Adrenal gland (tissue), 12 donors: ENCODE measurements around the gene ACOX3. TPM values are rescaled to one million over a fixed set of nuclear protein-coding genes. Genes with fewer than 3 reads are reported as not detected.

Experiments used
- DNase-seq, 7 donors: peaks; one replicate each; pipeline ENCODE4 v3.0.0-alpha.2; 2019 to 2020
- H3K27ac ChIP-seq, 5 donors: fragments of 200-600 bp; sonication (generic) in 4 of 5; 1 replicate in 3 of 5; 2 replicates in 2 of 5; pipeline versions ENCODE4 v1.5.1 to v1.8.0; 2016 to 2020; ENCODE audit warnings: mild to moderate bottlenecking in 1 of 5
- H3K27me3 ChIP-seq: fragments of 200-600 bp; 2 replicates; pipeline ENCODE4 v1.8.0; 2021
- H3K36me3 ChIP-seq, 2 donors: fragments of 200-600 bp; replicated peaks in 1 of 2; 1 replicate in 1 of 2; 2 replicates in 1 of 2; pipeline versions ENCODE4 v1.5.1 to v1.8.0; 2018 to 2022
- H3K4me1 ChIP-seq, 2 donors: fragments of 200-600 bp; replicated peaks in 1 of 2; 1 replicate in 1 of 2; 2 replicates in 1 of 2; pipeline versions ENCODE4 v1.5.1 to v1.8.0; 2018 to 2021
- H3K4me3 ChIP-seq, 4 donors: fragments of 200-600 bp; sonication (generic) in 3 of 4; one replicate each; pipeline ENCODE4 v1.5.1; 2016 to 2018
- H3K9me3 ChIP-seq, 3 donors: fragments of 200-600 bp; sonication (generic) in 1 of 3; replicated peaks in 1 of 3; 1 replicate in 2 of 3; 2 replicates in 1 of 3; pipeline versions ENCODE4 v1.5.1 to v1.8.0; 2016 to 2021
- POLR2A ChIP-seq, 2 donors: fragments of 450-650 bp; IDR thresholded peaks; one replicate each; pipeline ENCODE4 v1.6.1; 2017; ENCODE audit warnings: antibody characterized with exemption in 2 of 2, mild to moderate bottlenecking in 2 of 2, moderate library complexity in 1 of 2
- WGBS, 4 donors: extraction: QIAGEN DNeasy Blood & Tissue Kit in 2 of 4; methylation state at CpG; one replicate each; pipeline versions ENCODE4 v1.1.5 to v1.1.7; 2013 to 2017; 5-methylcytosine and 5-hydroxymethylcytosine counted together
- intact Hi-C, 2 donors: fragments of 100-400 bp; cut with DNase I; formaldehyde crosslinking; loops; one replicate each; pipeline versions ENCODE4 v1.14.1 to v1.15.0; 2022 to 2023
- polyA plus RNA-seq, 3 donors: library from polyadenylated mRNA; stranded (reverse); fragments of 200-250 nt in 2 of 3; fragments of 350-450 nt in 1 of 3; fragmentation: Illumina TruSeq in 1 of 3; extraction: RNeasy Lipid Tissue Mini Kit (QIAGEN cat#74804) in 1 of 3; gene quantifications; one replicate each; pipeline ENCODE4 v1.2.3, GENCODE V29; 2013 to 2014
- total RNA-seq, 9 donors: library from RNA; depleted of rRNA in 4 of 9; stranded (reverse); fragments of >200 nt in 4 of 9; fragments of 120-200 nt in 1 of 9; fragmentation: NEBNext Ultra II Directional in 1 of 9; extraction: Animal tissue kit (Norgen Biotek cat#: 25700) in 1 of 9; gene quantifications; one replicate each; pipeline versions ENCODE4 v1.1.0 to v1.2.4, GENCODE V29; 2013 to 2023
- TF ChIP-seq, protein P1 (sequence below), 6 experiments: fragments of 450-650 bp in 4 of 6; fragments of 200-600 bp in 2 of 6; sonication (generic) in 1 of 6; IDR thresholded peaks; 1 replicate in 5 of 6; 2 replicates in 1 of 6; pipeline versions ENCODE4 v1.5.1 to v1.8.0; 2016 to 2021; ENCODE audit warnings: antibody characterized with exemption in 6 of 6, mild to moderate bottlenecking in 2 of 6, moderate library complexity in 1 of 6
- donor health status: healthy with polysubstance abuse.
- donor health status: Bipolar disorder and iron deficiency.
- donor health status: DM: yes; HTN: yes; CAD: no.
- donor health status: DM: no; HTN: no; CAD: no.
- donor health status: DM: no; HTN: no; CAD: no.
- donor health status: DM: yes; HTN: yes; CAD: no.

ACOX3 gene
- total and polyA plus RNA-seq, 12 donors: 10.4 to 44.2 (median 26.3) TPM

DNA sequence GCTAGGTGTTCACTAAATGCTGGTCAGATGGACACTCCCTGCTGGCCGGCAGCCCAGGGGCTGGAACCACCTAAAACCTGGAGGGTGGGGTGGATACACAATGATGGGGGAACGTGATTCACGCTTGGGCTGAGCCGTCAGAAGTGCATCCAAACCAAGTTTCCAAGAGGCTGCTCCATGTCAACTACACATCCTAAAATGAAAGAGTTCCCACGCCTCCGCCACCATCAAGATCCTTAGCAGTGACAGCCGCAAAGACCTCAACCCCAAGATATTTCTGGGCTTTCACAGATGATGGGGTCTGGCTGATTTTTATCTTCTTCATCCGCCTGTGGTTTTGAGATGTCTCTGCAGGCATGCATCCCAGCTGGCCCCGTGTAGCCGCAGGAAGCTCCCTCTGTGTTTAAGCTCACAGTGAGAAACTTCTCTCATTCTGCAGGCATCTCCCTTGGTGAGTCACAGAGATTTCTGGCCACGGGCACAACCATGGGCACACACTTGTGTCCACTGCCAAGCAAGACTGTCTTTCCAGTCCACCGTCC, 86.5 kb downstream of the ACOX3 start:
- no peaks in the 10 kb centered on the region for H3K9me3 ChIP-seq
- no peak overlapping the region for H3K4me3 ChIP-seq
- peak in 1 of 7 donors; percentile 6 for DNase-seq
- WGBS, 4 donors: 68 to 88% (median 77%) methylated on average over 11 to 12 of the region's 12 CpGs
- H3K4me1 ChIP-seq: no peaks in the 10 kb centered on the region
- no peaks in the 10 kb centered on the region for H3K36me3 ChIP-seq
- H3K27ac ChIP-seq: no peak overlapping the region
- no peaks in the 10 kb centered on the region for H3K27me3 ChIP-seq
- intact Hi-C loops: no loop called here
- TF ChIP-seq POLR2A (IDR thresholded peaks at IDR 0.05): no peak
- TF ChIP-seq, protein P1, sequence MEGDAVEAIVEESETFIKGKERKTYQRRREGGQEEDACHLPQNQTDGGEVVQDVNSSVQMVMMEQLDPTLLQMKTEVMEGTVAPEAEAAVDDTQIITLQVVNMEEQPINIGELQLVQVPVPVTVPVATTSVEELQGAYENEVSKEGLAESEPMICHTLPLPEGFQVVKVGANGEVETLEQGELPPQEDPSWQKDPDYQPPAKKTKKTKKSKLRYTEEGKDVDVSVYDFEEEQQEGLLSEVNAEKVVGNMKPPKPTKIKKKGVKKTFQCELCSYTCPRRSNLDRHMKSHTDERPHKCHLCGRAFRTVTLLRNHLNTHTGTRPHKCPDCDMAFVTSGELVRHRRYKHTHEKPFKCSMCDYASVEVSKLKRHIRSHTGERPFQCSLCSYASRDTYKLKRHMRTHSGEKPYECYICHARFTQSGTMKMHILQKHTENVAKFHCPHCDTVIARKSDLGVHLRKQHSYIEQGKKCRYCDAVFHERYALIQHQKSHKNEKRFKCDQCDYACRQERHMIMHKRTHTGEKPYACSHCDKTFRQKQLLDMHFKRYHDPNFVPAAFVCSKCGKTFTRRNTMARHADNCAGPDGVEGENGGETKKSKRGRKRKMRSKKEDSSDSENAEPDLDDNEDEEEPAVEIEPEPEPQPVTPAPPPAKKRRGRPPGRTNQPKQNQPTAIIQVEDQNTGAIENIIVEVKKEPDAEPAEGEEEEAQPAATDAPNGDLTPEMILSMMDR (IDR thresholded peaks at IDR 0.05): no peak

DNA sequence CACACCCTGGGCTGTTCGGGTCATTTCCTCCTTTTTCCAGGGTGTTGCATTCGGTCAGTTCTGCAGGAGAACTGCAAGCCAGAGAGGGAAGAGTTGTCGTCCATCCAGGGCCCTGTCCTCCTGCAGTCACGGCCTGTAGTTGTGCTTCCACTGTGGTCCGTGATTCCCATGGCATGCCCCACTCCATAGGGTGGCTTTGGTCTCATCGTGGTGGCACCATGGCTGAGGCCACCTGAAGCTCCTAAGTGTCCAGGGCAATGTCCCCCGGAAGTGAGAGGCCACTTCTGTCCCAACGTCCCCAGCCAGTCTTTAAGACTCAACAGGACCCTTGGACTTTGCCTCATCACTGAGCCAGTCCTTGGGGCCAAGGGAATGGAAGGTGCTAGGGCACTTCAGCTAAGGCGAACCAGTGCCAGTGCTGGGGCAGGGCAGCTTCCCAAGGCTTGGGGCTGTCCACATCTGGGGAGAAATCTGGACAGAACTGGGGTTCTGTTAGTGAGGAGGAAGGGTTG, 87.3 kb downstream of the ACOX3 start:
- intact Hi-C loops: no loop called here
- 79 to 83% (median 81%) methylated on average over 5 to 9 of the region's 9 CpGs for WGBS, 4 donors
- peak in 1 of 7 donors; percentile 5 for DNase-seq

DNA sequence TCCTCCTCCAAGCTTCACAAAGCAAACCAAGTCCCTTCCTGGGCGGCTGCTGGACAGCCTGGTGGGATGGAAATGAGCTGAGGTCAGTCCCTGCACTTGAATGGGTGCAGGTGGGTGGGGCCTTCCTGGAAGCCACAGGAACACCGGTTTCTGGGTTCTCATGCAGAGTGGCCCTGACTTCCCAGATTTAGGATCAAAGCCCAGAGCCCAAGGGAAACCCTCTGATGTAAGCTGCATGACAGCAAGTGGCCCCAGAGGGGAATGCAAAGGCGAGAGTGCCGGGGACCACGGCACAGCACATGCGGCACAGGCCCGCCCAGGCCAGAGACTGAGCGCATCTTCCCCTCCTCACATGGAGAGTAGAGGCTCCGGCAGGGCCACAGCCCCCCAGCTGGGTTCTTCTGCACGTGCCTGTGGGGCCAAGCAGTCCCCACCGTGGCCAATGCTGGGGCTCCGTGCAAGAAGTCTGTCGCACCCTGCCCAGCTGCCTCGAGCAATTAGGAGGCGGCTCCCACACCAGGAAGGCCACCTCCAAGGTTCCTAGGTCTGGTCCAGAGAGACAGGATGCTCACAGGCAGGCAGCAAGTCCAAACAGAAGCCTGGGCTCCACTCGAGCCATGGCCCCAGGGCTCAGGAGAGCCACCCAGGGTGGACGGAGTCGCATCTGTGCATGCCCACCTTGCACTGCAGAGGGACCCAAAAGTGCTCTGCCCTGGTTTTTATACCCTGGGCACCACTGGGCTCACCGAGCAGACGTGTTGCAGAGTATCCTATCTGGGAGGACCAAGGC, 88.0 kb downstream of the ACOX3 start:
- peak in 1 of 7 donors; percentile 11 for DNase-seq
- H3K27ac ChIP-seq: no peak overlapping the region
- no peaks in the 10 kb centered on the region for H3K4me1 ChIP-seq

More for the DNA sequence above, 87.3 kb downstream of the ACOX3 start:
- Histone ChIP-seq H3K36me3 (no peaks in the 10 kb centered on the region), H3K27me3 (no peaks in the 10 kb centered on the region), H3K4me3 (no peak overlapping the region), H3K4me1 (no peaks in the 10 kb centered on the region), H3K9me3 (no peaks in the 10 kb centered on the region), H3K27ac (no peak overlapping the region)
- TF ChIP-seq, protein P1 (IDR thresholded peaks at IDR 0.05): no peak
- no peak for TF ChIP-seq POLR2A (IDR thresholded peaks at IDR 0.05)

DNA sequence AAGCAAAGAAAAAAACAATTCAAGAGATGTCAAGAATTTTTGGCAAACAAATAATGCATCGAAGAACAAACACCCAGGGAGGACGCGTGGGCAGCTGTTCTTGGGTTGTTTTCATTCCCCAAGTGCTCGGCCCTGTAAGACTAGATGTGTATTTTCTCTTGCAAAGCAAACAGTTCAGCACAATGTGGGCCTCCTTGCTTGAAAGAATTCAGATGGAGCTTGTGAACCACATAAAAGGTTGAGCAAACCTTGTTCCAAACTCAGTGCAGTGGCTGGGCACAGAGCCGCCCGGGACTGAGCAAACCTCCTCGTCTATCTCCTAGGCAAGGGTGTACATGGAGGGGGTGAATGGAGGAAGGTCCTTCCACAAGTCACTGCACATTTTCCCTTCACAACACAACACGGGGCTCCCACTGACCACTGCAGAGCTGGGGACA, 88.6 kb downstream of the ACOX3 start:
- intact Hi-C loops: no loop called here
- WGBS, 4 donors: 60 to 76% (median 68%) methylated on average over 8 of the region's 8 CpGs
- H3K27me3 ChIP-seq: no peaks in the 10 kb centered on the region
- H3K4me3 ChIP-seq: no peak overlapping the region
- no peaks in the 10 kb centered on the region for H3K36me3 ChIP-seq
- H3K27ac ChIP-seq: no peak overlapping the region
- no peaks in the 10 kb centered on the region for H3K9me3 ChIP-seq
- DNase-seq: peak in 1 of 7 donors; percentile 20
- TF ChIP-seq, protein P1 (IDR thresholded peaks at IDR 0.05): no peak
- TF ChIP-seq POLR2A (IDR thresholded peaks at IDR 0.05): no peak
- no peaks in the 10 kb centered on the region for H3K4me1 ChIP-seq

More for the DNA sequence above, 88.0 kb downstream of the ACOX3 start:
- H3K4me3 ChIP-seq: no peak overlapping the region
- intact Hi-C loops: no loop called here
- WGBS, 4 donors: 53 to 82% (median 78%) methylated on average over 8 to 20 of the region's 20 CpGs
- H3K9me3 ChIP-seq: no peaks in the 10 kb centered on the region
- no peaks in the 10 kb centered on the region for H3K36me3 ChIP-seq
- no peak for TF ChIP-seq POLR2A (IDR thresholded peaks at IDR 0.05)
- TF ChIP-seq, protein P1 (IDR thresholded peaks at IDR 0.05): no peak
- H3K27me3 ChIP-seq: no peaks in the 10 kb centered on the region
